H1 (cell line): ENCODE data around the gene EIPR1. TPM values are rescaled to one million over a fixed set of nuclear protein-coding genes. Genes with fewer than 3 reads are reported as not detected.

Source experiments
- CTCF ChIA-PET: fragments of 300-600 bp; sonication (Branson Sonifier 250); formaldehyde crosslinking; loops from one replicate; lab custom pipeline; 2021; ENCODE audit not compliant: partially characterized antibody; lab: Charles Lee
- POLR2A ChIA-PET: fragments of 300-600 bp; sonication (Branson Sonifier 250); formaldehyde crosslinking; loops from one replicate; lab custom pipeline; 2021; ENCODE audit warnings: inconsistent platforms; ENCODE audit not compliant: partially characterized antibody; lab: Charles Lee
- DNase-seq, 2 experiments: peaks; one replicate each; pipeline versions ENCODE4 v3.0.0 to v3.0.0-alpha.2; 2010 to 2022; ENCODE audit warnings: low spot score in 2 of 2, low read depth in 1 of 2, mixed read lengths in 1 of 2
- FAIRE-seq: peaks from 2 replicates; lab custom pipeline; 2011; peaks lifted over from hg19 to GRCh38; lab: Jason Lieb, UNC
- H2AFZ ChIP-seq: 2 replicates; pipeline ENCODE4 v1.8.1; 2012; ENCODE audit warnings: low read length, inconsistent platforms
- H2AK5ac ChIP-seq: 2 replicates; pipeline ENCODE4 v1.6.1; 2013; ENCODE audit warnings: low read depth, low read length
- H2BK120ac ChIP-seq: replicated peaks from 2 replicates; pipeline ENCODE3; 2013; ENCODE audit warnings: low read depth, low read length, inconsistent platforms
- H2BK12ac ChIP-seq: 2 replicates; pipeline ENCODE4 v1.6.1; 2013; ENCODE audit warnings: low read depth, low read length
- H2BK15ac ChIP-seq: 2 replicates; pipeline ENCODE4 v1.6.1; 2013; ENCODE audit warnings: low read length
- H2BK20ac ChIP-seq: 2 replicates; pipeline ENCODE4 v1.6.1; 2013; ENCODE audit warnings: low read length
- H2BK5ac ChIP-seq: 2 replicates; pipeline ENCODE4 v1.6.1; 2013; ENCODE audit warnings: low read depth, low read length
- H3K14ac ChIP-seq: 2 replicates; pipeline ENCODE4 v1.6.1; 2013; ENCODE audit warnings: inconsistent platforms; ENCODE audit not compliant: insufficient read length
- H3K18ac ChIP-seq: 2 replicates; pipeline ENCODE4 v1.6.1; 2013; ENCODE audit warnings: low read length; ENCODE audit errors: extremely low read depth
- H3K23ac ChIP-seq: 2 replicates; pipeline ENCODE4 v1.6.1; 2013; ENCODE audit warnings: inconsistent platforms; ENCODE audit not compliant: insufficient read length
- H3K23me2 ChIP-seq: 2 replicates; pipeline ENCODE4 v1.6.1; 2013; ENCODE audit warnings: low read depth, low read length
- H3K27ac ChIP-seq: 2 replicates; pipeline ENCODE4 v1.6.1; 2011; ENCODE audit warnings: low read depth, low read length, inconsistent platforms
- H3K27me3 ChIP-seq, 4 experiments: replicated peaks in 1 of 4; 1 replicate in 1 of 4; 2 replicates in 3 of 4; pipeline versions ENCODE4 v1.6.1 to v1.8.1; 2011 to 2013; ENCODE audit warnings: low read length in 3 of 4, mild to moderate bottlenecking in 3 of 4, inconsistent platforms in 2 of 4, mixed read lengths in 2 of 4, moderate library complexity in 1 of 4; ENCODE audit not compliant: control insufficient read depth in 3 of 4, insufficient read depth in 3 of 4; ENCODE audit errors: extremely low read depth in 1 of 4
- H3K36me3 ChIP-seq, 4 experiments: 2 replicates each; pipeline versions ENCODE4 v1.6.1 to v1.8.1; 2011 to 2013; ENCODE audit warnings: mild to moderate bottlenecking in 4 of 4, low read length in 3 of 4, moderate library complexity in 2 of 4, control low read depth in 1 of 4, inconsistent platforms in 1 of 4; ENCODE audit not compliant: insufficient read depth in 4 of 4, control insufficient read depth in 2 of 4
- H3K4ac ChIP-seq: replicated peaks from 2 replicates; pipeline ENCODE3; 2013; ENCODE audit warnings: low read length, low read depth, mixed read lengths, inconsistent platforms; ENCODE audit not compliant: insufficient read length
- H3K4me1 ChIP-seq, 4 experiments: replicated peaks in 1 of 4; 1 replicate in 1 of 4; 2 replicates in 3 of 4; pipeline versions ENCODE4 v1.6.1 to v1.8.1; 2011 to 2013; ENCODE audit warnings: low read length in 3 of 4, inconsistent platforms in 2 of 4, mixed read lengths in 1 of 4; ENCODE audit not compliant: insufficient read depth in 4 of 4, control insufficient read depth in 3 of 4
- H3K4me2 ChIP-seq, 2 experiments: 2 replicates each; pipeline versions ENCODE4 v1.6.1 to v1.8.1; 2011 to 2013; ENCODE audit warnings: low read depth in 2 of 2, low read length in 2 of 2, control low read depth in 1 of 2, inconsistent platforms in 1 of 2, mild to moderate bottlenecking in 1 of 2; ENCODE audit not compliant: insufficient read depth in 1 of 2
- H3K4me3 ChIP-seq, 4 experiments: fragments of 200-600, 300-600 bp in 1 of 4; sonication (generic), shearing (Covaris generic), sonication (Bioruptor Twin) in 1 of 4; 2 replicates each; pipeline versions ENCODE4 v1.5.1 to v1.8.1; 2011 to 2016; ENCODE audit warnings: low read length in 4 of 4, low read depth in 3 of 4, control low read depth in 2 of 4, inconsistent platforms in 2 of 4, mild to moderate bottlenecking in 2 of 4, mixed read lengths in 1 of 4, moderate library complexity in 1 of 4; ENCODE audit not compliant: insufficient read depth in 2 of 4; ENCODE audit errors: extremely low read depth in 1 of 4
- H3K56ac ChIP-seq: replicated peaks from 2 replicates; pipeline ENCODE3; 2013; ENCODE audit warnings: low read depth, mild to moderate bottlenecking, mixed read lengths, low read length, inconsistent platforms; ENCODE audit not compliant: insufficient read length
- H3K79me1 ChIP-seq: 2 replicates; pipeline ENCODE4 v1.6.1; 2013; ENCODE audit warnings: low read depth, low read length, control low read depth
- H3K79me2 ChIP-seq, 2 experiments: 2 replicates each; pipeline versions ENCODE4 v1.6.1 to v1.8.1; 2012 to 2013; ENCODE audit warnings: low read length in 2 of 2, mild to moderate bottlenecking in 2 of 2, inconsistent platforms in 1 of 2; ENCODE audit not compliant: insufficient read depth in 2 of 2, control insufficient read depth in 1 of 2
- H3K9ac ChIP-seq, 4 experiments: replicated peaks in 1 of 4; 1 replicate in 1 of 4; 2 replicates in 3 of 4; pipeline versions ENCODE4 v1.6.1 to v1.8.1; 2011 to 2013; ENCODE audit warnings: low read depth in 3 of 4, low read length in 3 of 4, control low read depth in 2 of 4, mild to moderate bottlenecking in 2 of 4, moderate library complexity in 2 of 4, inconsistent platforms in 1 of 4; ENCODE audit errors: extremely low read depth in 1 of 4
- H3K9me3 ChIP-seq, 2 experiments: 2 replicates each; pipeline versions ENCODE4 v1.6.1 to v1.8.1; 2012 to 2013; ENCODE audit warnings: mild to moderate bottlenecking in 2 of 2, moderate library complexity in 2 of 2, control low read depth in 1 of 2, inconsistent platforms in 1 of 2, low read depth in 1 of 2, low read length in 1 of 2, mixed read lengths in 1 of 2; ENCODE audit not compliant: insufficient read depth in 2 of 2
- H4K20me1 ChIP-seq, 2 experiments: replicated peaks in 1 of 2; 2 replicates each; pipeline versions ENCODE3 to v1.8.1; 2011 to 2013; ENCODE audit warnings: inconsistent platforms in 2 of 2, low read length in 2 of 2, mild to moderate bottlenecking in 1 of 2; ENCODE audit not compliant: insufficient read depth in 2 of 2, control insufficient read depth in 1 of 2
- H4K5ac ChIP-seq: 2 replicates; pipeline ENCODE4 v1.6.1; 2013; ENCODE audit warnings: low read length, low read depth, mixed read lengths, inconsistent platforms; ENCODE audit not compliant: insufficient read length
- H4K8ac ChIP-seq: 2 replicates; pipeline ENCODE4 v1.8.0; 2013; ENCODE audit warnings: mild to moderate bottlenecking, moderate library complexity, low read length, inconsistent platforms; ENCODE audit not compliant: insufficient read depth; ENCODE audit errors: extremely low read depth
- H4K91ac ChIP-seq: replicated peaks from 2 replicates; pipeline ENCODE3; 2013; ENCODE audit warnings: low read length, mixed read lengths, inconsistent platforms; ENCODE audit not compliant: insufficient read length
- BCL11A ChIP-seq, 2 experiments: IDR thresholded peaks; one replicate each; pipeline ENCODE4 v1.6.1; 2011; ENCODE audit warnings: low read depth in 2 of 2, low read length in 2 of 2, mild to moderate bottlenecking in 2 of 2
- EGR1 ChIP-seq: IDR thresholded peaks from 2 replicates; pipeline ENCODE4 v1.6.1; 2011; ENCODE audit warnings: low read depth, low read length, borderline replicate concordance
- FOSL1 ChIP-seq: IDR thresholded peaks from 2 replicates; pipeline ENCODE4 v1.6.1; 2011; ENCODE audit warnings: mild to moderate bottlenecking, low read depth, low read length, moderate library complexity; ENCODE audit not compliant: insufficient read depth
- JUN ChIP-seq: IDR thresholded peaks from 2 replicates; pipeline ENCODE4 v1.6.1; 2011; ENCODE audit warnings: low read depth, mild to moderate bottlenecking, improper control_type of control experiment, low read length
- KDM1A ChIP-seq: fragments of 200-600, 300-600 bp; sonication (generic); IDR thresholded peaks from 2 replicates; pipeline ENCODE4 v1.7.1; 2016; ENCODE audit warnings: mild to moderate bottlenecking, low read length, borderline replicate concordance
- KDM5A ChIP-seq: fragments of 200-600 bp; IDR thresholded peaks from 2 replicates; pipeline ENCODE4 v1.7.1; 2012; ENCODE audit warnings: mild to moderate bottlenecking, low read length, inconsistent platforms, mixed read lengths
- RAD21 ChIP-seq, 2 experiments: IDR thresholded peaks in 1 of 2; conservative IDR thresholded peaks in 1 of 2; 2 replicates each; pipeline ENCODE4 v1.6.1; 2011; ENCODE audit warnings: low read depth in 2 of 2, low read length in 2 of 2, improper control_type of control experiment in 1 of 2, inconsistent platforms in 1 of 2, mild to moderate bottlenecking in 1 of 2, moderate library complexity in 1 of 2
- SRF ChIP-seq: IDR thresholded peaks from 2 replicates; pipeline ENCODE4 v1.6.1; 2011; ENCODE audit warnings: mild to moderate bottlenecking, low read depth, low read length, moderate library complexity
- TAF1 ChIP-seq: IDR thresholded peaks from 2 replicates; pipeline ENCODE4 v1.6.1; 2011; ENCODE audit warnings: mild to moderate bottlenecking, low read depth, low read length
- TBP ChIP-seq: IDR thresholded peaks from 2 replicates; pipeline ENCODE4 v1.6.1; 2011; ENCODE audit warnings: low read depth, low read length, improper control_type of control experiment
- YY1 ChIP-seq: IDR thresholded peaks from 2 replicates; pipeline ENCODE4 v1.6.1; 2011; ENCODE audit warnings: low read depth, mild to moderate bottlenecking, low read length
- WGBS, 2 experiments: shearing (Covaris generic) in 1 of 2; methylation state at CpG; one replicate each; pipeline versions ENCODE4 v1.1.6 to v1.1.7; 2013 to 2015; ENCODE audit warnings: low lambda C conversion rate in 2 of 2, mixed read lengths in 2 of 2, inconsistent platforms in 1 of 2, low coverage in 1 of 2, missing lambda C conversion rate in 1 of 2; ENCODE audit not compliant: insufficient replicate concordance in 2 of 2, insufficient coverage in 1 of 2, insufficient read length in 1 of 2; ENCODE audit errors: extremely low coverage in 1 of 2, missing lambda C conversion rate in 1 of 2; 5-methylcytosine and 5-hydroxymethylcytosine counted together
- polyA plus RNA-seq, 7 experiments: library from polyadenylated mRNA; depleted of rRNA in 3 of 7; stranded (reverse) in 5 of 7; unstranded in 2 of 7; fragments of >200 nt in 5 of 7; fragments of 200-250 nt in 2 of 7; gene quantifications; 1 replicate in 5 of 7; 2 replicates in 1 of 7; 4 replicates in 1 of 7; pipeline versions ENCODE4 v1.2.1 to v1.2.3, GENCODE V29; 2011 to 2013; ENCODE audit warnings: missing spikeins in 2 of 7, mixed read lengths in 2 of 7
- total RNA-seq: library from RNA; stranded (reverse); fragmentation: NEBNext Ultra II Directional; extraction: Animal tissue kit (Norgen Biotek cat#: 25700); gene quantifications from 2 replicates; pipeline ENCODE4 v1.2.1, GENCODE V29; 2021

Gene EIPR1
- total and polyA plus RNA-seq, 2 of the 8 experiments (the other 6 are each of a cell fraction or from before 2014, with no cell fraction given) = 26.3 to 56.4 TPM

GRCh38 chr2:3154146-3154545 lies 223.5 kb downstream of the EIPR1 start:
- H3K4ac ChIP-seq = no peak overlapping the region
- no peak overlapping the region for H2AK5ac ChIP-seq
- POLR2A ChIA-PET = interaction anchor here (0.6 kb wide), 1 partner anchor 565 kb away, joined by 3 read pairs; no protein-coding TSS in a partner anchor
- H2BK20ac ChIP-seq = no peak overlapping the region
- H3K9ac ChIP-seq = no peak overlapping the region
- H4K5ac ChIP-seq = no peak overlapping the region
- H2BK15ac ChIP-seq = no peak overlapping the region
- no peak overlapping the region for H4K8ac ChIP-seq
- no peak overlapping the region for H2BK120ac ChIP-seq
- no peak overlapping the region for H3K27ac ChIP-seq
- H3K4me3 ChIP-seq = no peak overlapping the region
- H3K14ac ChIP-seq = no peak overlapping the region
- no peaks in the 10 kb centered on the region for H3K79me2 ChIP-seq
- peaks cover 0 to 9% of the 10 kb centered on the region in 2 experiments; a peak in 2 of 4 replicates for H3K9me3 ChIP-seq
- peaks cover 0 to 3% of the 10 kb centered on the region in 2 experiments for H4K20me1 ChIP-seq
- no peak overlapping the region for H3K23ac ChIP-seq
- no peaks in the 10 kb centered on the region for H3K4me1 ChIP-seq
- H3K18ac ChIP-seq = no peak overlapping the region
- 97% methylated on average over 7 of the region's 7 CpGs; no CpG with 5 or more reads in 1 of the 2 experiments for WGBS, 2 experiments
- H3K27me3 ChIP-seq = no peaks in the 10 kb centered on the region
- no peak overlapping the region for H2BK12ac ChIP-seq
- H3K79me1 ChIP-seq = no peaks in the 10 kb centered on the region
- TF ChIP-seq TAF1 (no peak), SRF (no peak), BCL11A (IDR thresholded peaks at IDR 0.05; ENCODE audit: low read depth in 2 of 2, low read length in 2 of 2) (no peak), KDM1A (no peak), EGR1 (no peak), YY1 (no peak), FOSL1 (no peak), JUN (no peak), RAD21 (IDR thresholded peaks at IDR 0.05 in 1 of 2, conservative IDR thresholded peaks at IDR 0.05 in 1 of 2; ENCODE audit: low read depth in 2 of 2, low read length in 2 of 2) (no peak), KDM5A (no peak), TBP (no peak)
- no peaks in the 10 kb centered on the region for H3K36me3 ChIP-seq
- no peak overlapping the region for H3K4me2 ChIP-seq
- H2AFZ ChIP-seq = no peak overlapping the region
- no peak overlapping the region for H4K91ac ChIP-seq
- FAIRE-seq (no peak), DNase-seq (no peak)
- no peak overlapping the region for H3K56ac ChIP-seq
- no peak overlapping the region for H2BK5ac ChIP-seq
- no peaks in the 10 kb centered on the region; the same call in 1 of the 2 replicates for H3K23me2 ChIP-seq
- CTCF ChIA-PET = interaction anchor here (1.0 kb wide), 1 partner anchor 8 kb away, joined by 3 read pairs; no protein-coding TSS in a partner anchor
